Colon (tissue), 2 donors: ENCODE data around the gene MXRA7.

Experiments used
- FAIRE-seq: peaks from 2 replicates; lab custom pipeline; 2012; peaks lifted over from hg19 to GRCh38; lab: Jason Lieb, UNC
- donor health status: control.
- donor health status: control.

The MXRA7 gene

GRCh38 chr17:76696763-76697701 is 13.7 kb downstream of the MXRA7 start:
- FAIRE-seq: no peak

GRCh38 chr17:76695059-76695831 is 15.5 kb downstream of the MXRA7 start:
- no peak for FAIRE-seq

GRCh38 chr17:76691379-76692191 is 19.2 kb downstream of the MXRA7 start:
- FAIRE-seq: no peak

- FAIRE-seq: no peak
These were observed 20.0 kb downstream of the MXRA7 start for GRCh38 chr17:76690596-76691280.

GRCh38 chr17:76689859-76690258 is 20.9 kb downstream of the MXRA7 start:
- FAIRE-seq: no peak

- no peak for FAIRE-seq
These were observed 22.6 kb downstream of the MXRA7 start for GRCh38 chr17:76688165-76688622.

- FAIRE-seq: no peak
These were observed 23.2 kb downstream of the MXRA7 start for GRCh38 chr17:76687298-76688164.

- no peak for FAIRE-seq
These were observed 24.0 kb downstream of the MXRA7 start for GRCh38 chr17:76686538-76687297.

- FAIRE-seq: no peak
These were observed 24.9 kb downstream of the MXRA7 start for GRCh38 chr17:76685846-76686245.

- no peak for FAIRE-seq
These were observed 25.4 kb downstream of the MXRA7 start for GRCh38 chr17:76685366-76685765.

GRCh38 chr17:76684756-76685155 is 26.0 kb downstream of the MXRA7 start:
- no peak for FAIRE-seq

GRCh38 chr17:76683921-76684745 is 26.6 kb downstream of the MXRA7 start:
- no peak for FAIRE-seq

- FAIRE-seq: no peak
These were observed 27.6 kb downstream of the MXRA7 start for GRCh38 chr17:76683011-76683755.

GRCh38 chr17:76682296-76682695 is 28.5 kb downstream of the MXRA7 start:
- no peak for FAIRE-seq

GRCh38 chr17:76681222-76682137 is 29.3 kb downstream of the MXRA7 start:
- FAIRE-seq: no peak

- FAIRE-seq: no peak
These were observed 31.5 kb downstream of the MXRA7 start for GRCh38 chr17:76679239-76679638.

GRCh38 chr17:76678330-76678729 is 32.4 kb downstream of the MXRA7 start:
- no peak for FAIRE-seq
